Erythroblast (primary cell): ENCODE data around the gene CXCL14.

Source experiments
- GATA1 ChIP-seq: IDR thresholded peaks from 2 replicates; pipeline ENCODE4 v1.6.1; 2011; ENCODE audit warnings: low read depth, mild to moderate bottlenecking, control low read depth, low read length, moderate library complexity
- POLR2A ChIP-seq: IDR thresholded peaks from 2 replicates; pipeline ENCODE4 v1.6.1; 2011; ENCODE audit warnings: mild to moderate bottlenecking, low read length

DNA sequence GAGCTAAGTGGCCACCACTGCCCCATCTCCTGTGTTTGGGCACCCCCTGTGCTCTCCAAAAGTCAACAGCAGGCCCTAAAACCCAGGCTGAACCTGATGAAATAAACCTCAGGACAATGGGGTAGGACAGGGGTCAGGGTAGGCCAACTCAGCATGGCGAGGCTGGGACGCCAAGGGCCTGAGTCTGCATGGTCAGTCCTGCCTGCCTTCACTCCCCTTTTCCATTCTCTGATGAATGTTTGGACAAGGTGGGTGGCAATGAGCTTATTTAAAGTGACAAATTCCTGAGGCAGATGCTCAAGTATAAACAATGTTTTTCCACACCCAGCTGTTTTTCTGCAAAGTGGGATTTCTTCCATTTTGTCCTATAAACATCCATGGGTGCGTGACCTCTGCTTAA, 47.2 kb upstream of the CXCL14 start:
- TF ChIP-seq POLR2A = no peak
- no peak for TF ChIP-seq GATA1
